ENCODE results near the gene BRSK1.

BRSK1 gene

GRCh38 chr19:55248704-55249103 lies 35.1 kb upstream of the BRSK1 start:
- TF ChIP-seq CTCF (IDR thresholded peaks at IDR 0.05; ENCODE audit: insufficient read depth, low read depth, low read length, missing control alignments), result no peak
- no peak overlapping the region for H3K4me3 ChIP-seq (ENCODE audit: low read length)
- no peak for DNase-seq (ENCODE audit: low read depth)

GRCh38 chr19:55249841-55250240 lies 34.0 kb upstream of the BRSK1 start:
- no peak for TF ChIP-seq CTCF (IDR thresholded peaks at IDR 0.05; ENCODE audit: insufficient read depth, low read depth, low read length, missing control alignments)
- H3K4me3 ChIP-seq (ENCODE audit: low read length), result no peak overlapping the region
- DNase-seq (ENCODE audit: low read depth), result no peak

GRCh38 chr19:55250262-55251036 lies 33.3 kb upstream of the BRSK1 start:
- TF ChIP-seq CTCF (IDR thresholded peaks at IDR 0.05; ENCODE audit: insufficient read depth, low read depth, low read length, missing control alignments), result no peak
- no peak overlapping the region for H3K4me3 ChIP-seq (ENCODE audit: low read length)
- no peak for DNase-seq (ENCODE audit: low read depth)

GRCh38 chr19:55251341-55252081 lies 32.3 kb upstream of the BRSK1 start:
- no peak overlapping the region for H3K4me3 ChIP-seq (ENCODE audit: low read length)
- no peak for TF ChIP-seq CTCF (IDR thresholded peaks at IDR 0.05; ENCODE audit: insufficient read depth, low read depth, low read length, missing control alignments)
- peak; percentile 44 for DNase-seq (ENCODE audit: low read depth)

GRCh38 chr19:55252760-55253663 lies 30.8 kb upstream of the BRSK1 start:
- DNase-seq (ENCODE audit: low read depth), result no peak
- TF ChIP-seq CTCF (IDR thresholded peaks at IDR 0.05; ENCODE audit: insufficient read depth, low read depth, low read length, missing control alignments), result no peak
- no peak overlapping the region for H3K4me3 ChIP-seq (ENCODE audit: low read length)

GRCh38 chr19:55253842-55254624 lies 29.8 kb upstream of the BRSK1 start:
- DNase-seq (ENCODE audit: low read depth), result no peak
- TF ChIP-seq CTCF (IDR thresholded peaks at IDR 0.05; ENCODE audit: insufficient read depth, low read depth, low read length, missing control alignments), result no peak
- no peak overlapping the region for H3K4me3 ChIP-seq (ENCODE audit: low read length)

Measured in epithelial cell of esophagus (primary cell).